Neural progenitor cell (in vitro differentiated cells): ENCODE measurements around the gene VPS41. TPM values are rescaled to one million over a fixed set of nuclear protein-coding genes. Genes with fewer than 3 reads are reported as not detected.

ENCODE experiments used
- DNase-seq: peaks from one replicate; pipeline ENCODE4 v3.0.0-alpha.2; 2016; ENCODE audit warnings: low spot score
- H2AFZ ChIP-seq: fragments of 200-600 bp; sonication (generic); replicated peaks from 2 replicates; pipeline ENCODE4 v1.6.1; 2016; ENCODE audit warnings: antibody characterized with exemption
- H3F3A ChIP-seq: fragments of 200-600 bp; sonication (generic); 2 replicates; pipeline ENCODE4 v1.6.1; 2016; ENCODE audit warnings: antibody characterized with exemption, low read depth
- H3K27ac ChIP-seq: fragments of 200-600 bp; sonication (generic); 2 replicates; pipeline ENCODE4 v1.5.1; 2016; ENCODE audit warnings: mild to moderate bottlenecking
- H3K27me3 ChIP-seq: fragments of 200-600 bp; sonication (generic); 2 replicates; pipeline ENCODE4 v1.6.1; 2016; ENCODE audit warnings: mild to moderate bottlenecking, moderate library complexity
- H3K36me3 ChIP-seq: fragments of 200-600 bp; sonication (generic); 2 replicates; pipeline ENCODE4 v1.5.1; 2016
- H3K4me1 ChIP-seq: fragments of 200-600 bp; sonication (generic); 2 replicates; pipeline ENCODE4 v1.6.1; 2016; ENCODE audit warnings: mixed run types
- H3K4me2 ChIP-seq: fragments of 200-600 bp; sonication (generic); 2 replicates; pipeline ENCODE4 v1.6.1; 2016
- H3K4me3 ChIP-seq: fragments of 200-600 bp; sonication (generic); 2 replicates; pipeline ENCODE4 v1.5.1; 2016
- H3K79me2 ChIP-seq: fragments of 200-600 bp; sonication (generic); 2 replicates; pipeline ENCODE4 v1.6.1; 2016; ENCODE audit warnings: low read depth
- H3K9ac ChIP-seq: fragments of 200-600 bp; sonication (generic); 2 replicates; pipeline ENCODE4 v1.6.1; 2016
- H3K9me3 ChIP-seq: fragments of 200-600 bp; sonication (generic); 2 replicates; pipeline ENCODE4 v1.5.1; 2016; ENCODE audit warnings: low read depth
- H4K20me1 ChIP-seq: fragments of 200-600 bp; sonication (generic); 2 replicates; pipeline ENCODE4 v1.6.1; 2016; ENCODE audit warnings: low read depth
- H3K27ac Mint-ChIP-seq: 3 replicates; pipeline ENCODE4 v1.8.0; 2021; ENCODE audit warnings: mixed read lengths
- H3K27me3 Mint-ChIP-seq: 2 replicates; pipeline ENCODE4 v1.8.0; 2022; ENCODE audit warnings: low read depth, mild to moderate bottlenecking, inconsistent platforms, moderate library complexity, mixed read lengths; ENCODE audit not compliant: insufficient read depth
- H3K36me3 Mint-ChIP-seq: 3 replicates; pipeline ENCODE4 v1.8.0; 2021; ENCODE audit warnings: mixed read lengths
- H3K4me1 Mint-ChIP-seq: 3 replicates; pipeline ENCODE4 v1.8.0; 2021; ENCODE audit warnings: mixed read lengths
- H3K4me3 Mint-ChIP-seq: 3 replicates; pipeline ENCODE4 v1.8.0; 2021; ENCODE audit warnings: mild to moderate bottlenecking, moderate library complexity, mixed read lengths
- H3K9me3 Mint-ChIP-seq: 3 replicates; pipeline ENCODE4 v1.8.0; 2020; ENCODE audit warnings: mixed read lengths
- CTCF ChIP-seq: fragments of 200-600 bp; sonication (generic); IDR thresholded peaks from 2 replicates; pipeline ENCODE4 v1.5.1; 2017; ENCODE audit warnings: antibody characterized with exemption, mild to moderate bottlenecking
- EZH2 ChIP-seq: fragments of 200-600 bp; sonication (generic); IDR thresholded peaks from 2 replicates; pipeline ENCODE4 v1.6.1; 2017; ENCODE audit warnings: antibody characterized with exemption, mild to moderate bottlenecking, moderate library complexity
- EZH2phosphoT487 ChIP-seq: fragments of 200-600 bp; sonication (generic); IDR thresholded peaks from 2 replicates; pipeline ENCODE4 v1.6.1; 2017; ENCODE audit warnings: antibody characterized with exemption
- total RNA-seq: library from RNA; depleted of rRNA; stranded (reverse); fragments of >200 nt; gene quantifications from 2 replicates; pipeline ENCODE4 v1.2.3, GENCODE V29; 2015; ENCODE audit warnings: low replicate concordance

Gene VPS41
- total RNA-seq, 1 donor from 2014 or later = 92.3 TPM

GRCh38 chr7:38872202-38872601, 36.8 kb downstream of the VPS41 start:
- H3K9me3 Mint-ChIP-seq = no peaks in the 10 kb centered on the region
- no peak for TF ChIP-seq EZH2
- no peak for TF ChIP-seq EZH2phosphoT487
- TF ChIP-seq CTCF = no peak
- no peaks in the 10 kb centered on the region for H3K36me3 Mint-ChIP-seq

GRCh38 chr7:38870147-38870546, 38.8 kb downstream of the VPS41 start:
- no peak for DNase-seq
- Mint-ChIP-seq H3K4me1 (no peaks in the 10 kb centered on the region), H3K27me3 (no peaks in the 10 kb centered on the region), H3K36me3 (no peaks in the 10 kb centered on the region), H3K27ac (no peak overlapping the region), H3K9me3 (no peaks in the 10 kb centered on the region), H3K4me3 (no peak overlapping the region)
- H3F3A ChIP-seq = no peaks in the 10 kb centered on the region
- no peak overlapping the region for H3K9ac ChIP-seq
- no peak overlapping the region for H3K4me2 ChIP-seq
- H3K36me3 ChIP-seq = no peaks in the 10 kb centered on the region
- H3K4me3 ChIP-seq = no peak overlapping the region
- no peak overlapping the region for H3K27ac ChIP-seq
- H3K9me3 ChIP-seq = no peaks in the 10 kb centered on the region
- no peak overlapping the region for H2AFZ ChIP-seq
- no peaks in the 10 kb centered on the region for H3K27me3 ChIP-seq
- H4K20me1 ChIP-seq = no peaks in the 10 kb centered on the region
- H3K4me1 ChIP-seq = no peaks in the 10 kb centered on the region
- peaks cover 10% of the 10 kb centered on the region for H3K79me2 ChIP-seq
- no peak for TF ChIP-seq EZH2phosphoT487
- no peak for TF ChIP-seq EZH2
- no peak for TF ChIP-seq CTCF

More at GRCh38 chr7:38872202-38872601, 36.8 kb downstream of the VPS41 start:
- no peak for DNase-seq
- no peaks in the 10 kb centered on the region for H3K27me3 ChIP-seq
- H3K36me3 ChIP-seq = no peaks in the 10 kb centered on the region
- H3K9ac ChIP-seq = no peak overlapping the region
- Mint-ChIP-seq H3K4me3 (no peak overlapping the region), H3K27ac (no peak overlapping the region), H3K4me1 (no peaks in the 10 kb centered on the region), H3K27me3 (no peaks in the 10 kb centered on the region)
- H3K4me3 ChIP-seq = no peak overlapping the region
- H2AFZ ChIP-seq = no peak overlapping the region
- H3K9me3 ChIP-seq = no peaks in the 10 kb centered on the region
- no peaks in the 10 kb centered on the region for H3K4me1 ChIP-seq
- H3K4me2 ChIP-seq = no peak overlapping the region
- H3F3A ChIP-seq = no peaks in the 10 kb centered on the region
- no peak overlapping the region for H3K27ac ChIP-seq
- peaks cover 22% of the 10 kb centered on the region for H3K79me2 ChIP-seq
- H4K20me1 ChIP-seq = no peaks in the 10 kb centered on the region

GRCh38 chr7:38863601-38864291, 45.2 kb downstream of the VPS41 start:
- H4K20me1 ChIP-seq = no peaks in the 10 kb centered on the region
- H3K36me3 ChIP-seq = no peaks in the 10 kb centered on the region
- Mint-ChIP-seq H3K4me3 (no peak overlapping the region), H3K27me3 (no peaks in the 10 kb centered on the region), H3K36me3 (no peaks in the 10 kb centered on the region), H3K9me3 (no peaks in the 10 kb centered on the region), H3K4me1 (peaks cover 3% of the 10 kb centered on the region), H3K27ac (no peak overlapping the region)
- no peaks in the 10 kb centered on the region for H3K9me3 ChIP-seq
- H3K4me2 ChIP-seq = no peak overlapping the region
- H3K27ac ChIP-seq = no peak overlapping the region
- no peak overlapping the region for H3K4me3 ChIP-seq
- no peaks in the 10 kb centered on the region for H3K79me2 ChIP-seq
- no peak overlapping the region for H2AFZ ChIP-seq
- DNase-seq = no peak
- TF ChIP-seq CTCF = no peak
- TF ChIP-seq EZH2 = no peak
- TF ChIP-seq EZH2phosphoT487 = no peak
- H3F3A ChIP-seq = no peaks in the 10 kb centered on the region
- H3K27me3 ChIP-seq = no peaks in the 10 kb centered on the region
- no peaks in the 10 kb centered on the region for H3K4me1 ChIP-seq
- H3K9ac ChIP-seq = no peak overlapping the region
